ENCODE results near the gene MAP4K2.

MAP4K2 gene

GRCh38 chr11:64762674-64763525 is 40.1 kb downstream of the MAP4K2 start:
- H3K4me1 Mint-ChIP-seq: peaks cover 87% of the 10 kb centered on the region
- H3K27me3 Mint-ChIP-seq: no peaks in the 10 kb centered on the region
- peaks cover 52% of the 10 kb centered on the region for H3K36me3 Mint-ChIP-seq
- H3K27ac Mint-ChIP-seq: peak overlapping the region; percentile 85
- peak; percentile 53 for ATAC-seq
- H3K9me3 Mint-ChIP-seq: no peaks in the 10 kb centered on the region
- H3K4me3 Mint-ChIP-seq: peak overlapping the region; percentile 70

DNA sequence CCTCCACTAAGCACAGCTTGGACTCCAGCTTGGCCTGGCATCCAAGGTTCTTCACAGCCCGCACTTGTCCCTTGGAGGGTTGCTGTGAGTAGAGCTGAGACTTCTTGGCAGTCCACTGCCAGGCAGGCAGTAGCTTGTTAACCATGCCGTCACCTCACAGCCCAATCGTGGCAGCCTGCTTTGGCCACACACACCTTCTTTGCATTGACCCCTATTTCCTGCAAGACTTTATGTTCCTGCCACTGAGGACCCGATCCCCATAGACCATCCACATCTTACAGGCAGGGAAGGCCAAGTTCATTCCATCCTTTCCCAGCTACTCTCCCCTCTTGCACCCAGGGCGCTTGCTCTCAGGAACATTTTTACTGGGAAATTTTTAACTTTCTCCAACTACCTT is 40.7 kb downstream of the MAP4K2 start:
- H3K4me3 Mint-ChIP-seq: peak overlapping the region; percentile 70
- H3K4me1 Mint-ChIP-seq: peaks cover 81% of the 10 kb centered on the region
- peak overlapping the region; percentile 85 for H3K27ac Mint-ChIP-seq
- no peaks in the 10 kb centered on the region for H3K9me3 Mint-ChIP-seq
- peaks cover 45% of the 10 kb centered on the region for H3K36me3 Mint-ChIP-seq
- ATAC-seq: no peak
- no peaks in the 10 kb centered on the region for H3K27me3 Mint-ChIP-seq

DNA sequence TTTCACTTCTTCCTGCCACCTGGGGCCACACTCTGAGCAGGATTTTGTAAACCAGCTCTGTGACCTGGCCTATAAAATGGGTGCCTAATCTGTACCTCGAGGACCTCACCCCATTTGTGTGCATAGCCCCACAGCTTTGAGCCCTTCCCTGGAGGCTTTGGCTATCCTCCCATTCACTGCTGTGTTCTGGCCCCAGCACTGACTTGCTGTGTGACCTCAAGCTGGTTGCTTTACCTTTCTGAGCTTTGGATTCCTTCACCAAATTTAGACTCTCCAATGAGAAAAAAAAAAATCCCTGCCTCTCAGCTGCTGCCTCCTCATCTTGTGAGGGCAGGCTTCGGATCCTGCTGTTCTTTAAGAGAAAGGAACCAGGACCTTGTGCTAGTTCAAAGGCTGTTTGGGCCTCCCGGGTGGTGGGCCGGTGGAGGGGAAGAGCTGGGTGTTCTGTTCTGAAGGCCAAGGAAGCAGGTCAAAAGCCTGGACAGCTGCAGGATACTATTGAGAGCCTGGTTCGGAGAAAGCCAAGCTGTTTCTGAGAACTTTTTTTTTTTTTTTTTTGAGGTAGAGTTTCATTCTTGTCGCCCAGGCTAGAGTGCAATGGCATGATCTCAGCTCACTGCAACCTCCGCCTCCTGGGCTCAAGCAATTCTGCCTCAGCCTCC is 42.1 kb downstream of the MAP4K2 start:
- peaks cover 34% of the 10 kb centered on the region for H3K36me3 Mint-ChIP-seq
- no peaks in the 10 kb centered on the region for H3K9me3 Mint-ChIP-seq
- no peak overlapping the region for H3K4me3 Mint-ChIP-seq

DNA sequence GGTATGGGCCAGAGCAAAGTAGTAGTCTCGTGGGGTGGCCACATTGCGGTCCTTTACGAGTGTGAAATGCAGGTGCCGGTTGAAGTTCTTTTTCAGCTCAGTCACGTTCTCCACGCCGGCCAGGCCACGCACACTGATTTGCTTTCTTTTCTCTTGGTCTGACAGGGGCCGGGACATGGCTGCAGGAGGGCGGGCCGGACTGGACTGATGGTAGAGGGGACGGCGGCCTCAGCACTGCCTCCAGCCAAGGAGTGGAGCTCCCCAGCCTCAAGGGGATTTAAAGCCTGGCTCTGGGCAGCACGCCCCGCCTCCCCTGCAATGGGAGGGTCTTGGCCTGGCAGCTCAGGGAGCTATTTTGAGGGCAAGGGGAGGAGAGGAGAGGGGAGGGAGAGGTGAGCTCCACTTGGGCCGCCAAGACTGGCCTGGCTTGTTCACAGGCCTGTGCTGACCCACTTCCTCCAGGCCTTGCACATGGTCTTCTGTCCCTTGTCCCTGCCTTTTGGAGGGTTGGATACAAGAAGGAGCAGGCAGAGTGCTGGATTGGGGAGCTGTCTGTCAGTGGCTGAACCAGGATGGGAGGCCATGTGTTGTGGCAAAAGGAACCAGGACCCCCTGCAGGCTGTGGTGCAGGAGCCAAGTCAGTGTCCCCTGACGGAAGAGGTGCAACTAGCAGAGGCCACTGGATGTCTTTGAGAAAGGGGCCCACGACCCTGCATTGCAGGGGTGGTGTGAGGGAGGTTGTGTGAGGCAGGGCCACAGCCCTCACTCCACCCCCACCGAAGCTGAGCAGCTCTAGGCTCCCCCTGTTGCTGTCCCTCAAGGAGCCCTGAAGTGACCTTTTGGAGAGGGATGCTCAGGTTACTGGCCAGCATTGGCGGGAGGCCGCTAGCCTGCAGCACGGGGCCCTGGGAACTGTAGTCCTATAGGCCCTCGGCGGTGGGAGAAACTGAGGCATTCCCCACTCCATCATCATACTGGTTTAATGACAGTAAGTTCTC is 43.0 kb downstream of the MAP4K2 start, which contains the start of gene PYGM:
Gene PYGM (minus strand): TSS at position 253 of the 998 bp plus-strand sequence. CDS start 76 bp downstream, at position 177.
- no peaks in the 10 kb centered on the region for H3K9me3 Mint-ChIP-seq
- no peak within 1 kb of the TSS for H3K4me3 Mint-ChIP-seq
- H3K27ac Mint-ChIP-seq: peak within 1 kb of the TSS; percentile 85

More for the DNA sequence above, 42.1 kb downstream of the MAP4K2 start:
- Mint-ChIP-seq H3K27me3 (no peaks in the 10 kb centered on the region), H3K4me1 (peaks cover 67% of the 10 kb centered on the region), H3K27ac (peak overlapping the region; percentile 85)
- no peak for ATAC-seq

GRCh38 chr11:64759131-64759721 is 43.8 kb downstream of the MAP4K2 start:
- Mint-ChIP-seq H3K9me3 (no peaks in the 10 kb centered on the region), H3K27me3 (no peaks in the 10 kb centered on the region), H3K4me3 (no peak overlapping the region), H3K27ac (peak overlapping the region; percentile 85), H3K4me1 (peaks cover 52% of the 10 kb centered on the region), H3K36me3 (peaks cover 18% of the 10 kb centered on the region)
- no peak for ATAC-seq

More for the DNA sequence above, 43.0 kb downstream of the MAP4K2 start, which contains the start of gene PYGM:
- Mint-ChIP-seq H3K36me3 (peaks cover 25% of the 10 kb centered on the region), H3K27me3 (no peaks in the 10 kb centered on the region), H3K4me1 (peaks cover 59% of the 10 kb centered on the region)
- no peak for ATAC-seq

- H3K4me1 Mint-ChIP-seq: peaks cover 49% of the 10 kb centered on the region
- H3K27me3 Mint-ChIP-seq: no peaks in the 10 kb centered on the region
- H3K36me3 Mint-ChIP-seq: peaks cover 22% of the 10 kb centered on the region
- no peak overlapping the region for H3K4me3 Mint-ChIP-seq
- ATAC-seq: no peak
- H3K9me3 Mint-ChIP-seq: no peaks in the 10 kb centered on the region
- peak overlapping the region; percentile 85 for H3K27ac Mint-ChIP-seq
Measured at GRCh38 chr11:64758330-64759079, 44.5 kb downstream of the MAP4K2 start.

DNA sequence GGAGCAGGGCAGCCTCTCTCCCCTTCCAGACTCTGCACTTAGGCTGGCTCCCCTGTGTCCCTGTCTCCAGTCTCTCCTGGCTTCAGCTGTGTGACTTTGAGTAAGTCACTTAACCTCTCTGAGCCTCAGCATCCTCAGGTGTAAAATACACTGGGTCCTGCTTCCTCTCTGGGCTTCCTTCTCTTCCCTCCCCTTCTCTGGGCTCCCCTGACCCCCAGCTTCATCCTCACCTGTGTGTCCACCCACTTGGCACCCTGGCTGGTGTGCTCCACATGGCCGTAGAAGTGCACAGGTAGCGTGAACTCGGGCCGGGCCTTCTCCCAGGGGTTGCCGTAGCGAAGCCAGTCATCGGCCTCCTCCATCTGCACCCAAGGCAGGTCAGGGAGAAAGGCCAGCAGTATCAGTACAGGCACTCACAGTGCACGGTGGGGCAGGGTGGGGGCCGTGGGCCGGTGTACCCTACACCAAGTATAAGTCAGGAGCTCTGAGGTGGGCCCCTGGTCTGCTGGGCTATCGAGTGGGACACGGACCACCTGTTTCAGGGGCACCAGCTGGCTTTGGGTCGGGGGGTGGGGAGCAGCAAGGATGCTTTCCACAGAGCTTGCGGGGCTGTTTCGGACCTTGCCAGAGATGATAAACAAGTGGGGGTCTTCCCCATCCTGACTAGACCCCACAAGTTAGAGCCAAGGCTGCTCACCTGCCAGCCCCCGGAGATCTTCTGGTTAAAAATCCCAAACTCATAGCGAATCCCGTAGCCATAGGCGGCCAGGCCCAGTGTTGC is 45.3 kb downstream of the MAP4K2 start:
- H3K4me3 Mint-ChIP-seq: no peak overlapping the region
- no peaks in the 10 kb centered on the region for H3K27me3 Mint-ChIP-seq
- ATAC-seq: no peak
- H3K4me1 Mint-ChIP-seq: peaks cover 45% of the 10 kb centered on the region
- H3K36me3 Mint-ChIP-seq: peaks cover 23% of the 10 kb centered on the region
- peak overlapping the region; percentile 85 for H3K27ac Mint-ChIP-seq
- no peaks in the 10 kb centered on the region for H3K9me3 Mint-ChIP-seq

- Mint-ChIP-seq H3K36me3 (peaks cover 28% of the 10 kb centered on the region), H3K9me3 (no peaks in the 10 kb centered on the region), H3K27ac (no peak overlapping the region), H3K27me3 (no peaks in the 10 kb centered on the region), H3K4me3 (no peak overlapping the region), H3K4me1 (peaks cover 33% of the 10 kb centered on the region)
- no peak for ATAC-seq
Measured at GRCh38 chr11:64755681-64756361, 47.2 kb downstream of the MAP4K2 start.

- ATAC-seq: no peak
- H3K4me1 Mint-ChIP-seq: peaks cover 33% of the 10 kb centered on the region
- H3K9me3 Mint-ChIP-seq: no peaks in the 10 kb centered on the region
- no peaks in the 10 kb centered on the region for H3K27me3 Mint-ChIP-seq
- H3K4me3 Mint-ChIP-seq: no peak overlapping the region
- H3K27ac Mint-ChIP-seq: no peak overlapping the region
- peaks cover 35% of the 10 kb centered on the region for H3K36me3 Mint-ChIP-seq
Measured at GRCh38 chr11:64754919-64755662, 47.9 kb downstream of the MAP4K2 start.

GRCh38 chr11:64754124-64754918 is 48.7 kb downstream of the MAP4K2 start:
- ATAC-seq: no peak
- Mint-ChIP-seq H3K27ac (no peak overlapping the region), H3K27me3 (no peaks in the 10 kb centered on the region), H3K36me3 (peaks cover 31% of the 10 kb centered on the region), H3K9me3 (no peaks in the 10 kb centered on the region), H3K4me1 (peaks cover 30% of the 10 kb centered on the region), H3K4me3 (no peak overlapping the region)

DNA sequence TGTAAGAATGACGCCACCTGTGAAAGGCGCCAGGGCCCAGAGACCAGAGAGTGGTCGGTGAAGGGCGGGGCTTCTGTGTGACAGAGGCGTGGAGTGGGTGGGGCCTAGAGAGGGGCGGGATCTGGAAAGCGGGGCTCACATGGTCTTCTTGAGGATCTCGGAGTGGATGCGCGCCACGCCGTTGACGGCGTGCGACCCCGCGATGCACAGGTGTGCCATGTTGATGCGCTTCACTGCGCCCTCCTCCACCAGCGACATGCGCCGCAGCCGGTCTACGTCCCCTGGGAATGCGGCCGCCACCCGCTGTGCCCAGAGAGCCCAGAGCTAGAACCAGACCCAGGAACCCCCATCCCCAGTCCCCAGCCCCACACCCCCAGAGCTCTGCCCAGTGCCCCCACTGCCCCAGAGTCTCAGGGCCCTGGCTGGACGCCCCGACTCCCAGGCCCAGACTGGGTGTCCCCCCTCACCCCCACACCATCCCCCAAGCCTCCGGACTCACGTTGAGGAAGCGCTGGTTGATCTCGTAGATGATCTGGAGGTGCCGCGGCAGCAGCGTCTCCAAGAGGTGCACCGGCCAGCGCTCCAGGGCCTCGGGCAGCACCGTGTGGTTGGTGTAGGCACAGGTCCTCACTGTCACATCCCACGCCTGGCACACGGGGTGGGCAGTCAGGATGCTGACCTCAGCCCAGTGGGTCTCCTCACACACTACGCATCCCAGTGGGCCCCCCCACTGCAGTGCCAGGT is 49.5 kb downstream of the MAP4K2 start:
- H3K4me1 Mint-ChIP-seq: peaks cover 33% of the 10 kb centered on the region
- H3K36me3 Mint-ChIP-seq: peaks cover 31% of the 10 kb centered on the region
- ATAC-seq: peak; percentile 6
- no peaks in the 10 kb centered on the region for H3K27me3 Mint-ChIP-seq
- no peak overlapping the region for H3K4me3 Mint-ChIP-seq
- H3K27ac Mint-ChIP-seq: peak overlapping the region; percentile 21
- no peaks in the 10 kb centered on the region for H3K9me3 Mint-ChIP-seq
